Tibial nerve (tissue), 4 donors: ENCODE measurements around the gene OPN1SW. TPM values are rescaled to one million over a fixed set of nuclear protein-coding genes. Genes with fewer than 3 reads are reported as not detected.

Experiments used
- DNase-seq, 2 donors: peaks; one replicate each; pipeline ENCODE4 v3.0.0-alpha.2; 2019; ENCODE audit warnings: low spot score in 2 of 2
- H3K27ac ChIP-seq, 4 donors: fragments of 200-600 bp; sonication (generic) in 3 of 4; one replicate each; pipeline ENCODE4 v1.5.1; 2017 to 2019; ENCODE audit warnings: mild to moderate bottlenecking in 1 of 4
- H3K27me3 ChIP-seq, 2 donors: fragments of 200-600 bp; sonication (generic) in 1 of 2; one replicate each; pipeline versions ENCODE4 v1.5.1 to v1.6.0; 2017 to 2019
- H3K36me3 ChIP-seq, 3 donors: fragments of 200-600 bp; sonication (generic); one replicate each; pipeline ENCODE4 v1.5.1; 2018 to 2019
- H3K4me1 ChIP-seq, 4 donors: fragments of 200-600 bp; sonication (generic) in 3 of 4; one replicate each; pipeline ENCODE4 v1.5.1; 2017 to 2019
- H3K4me3 ChIP-seq, 4 donors: fragments of 200-600 bp; sonication (generic) in 3 of 4; one replicate each; pipeline ENCODE4 v1.5.1; 2017 to 2019; ENCODE audit warnings: mild to moderate bottlenecking in 1 of 4, moderate library complexity in 1 of 4
- H3K9me3 ChIP-seq, 4 donors: fragments of 200-600 bp; sonication (generic) in 3 of 4; one replicate each; pipeline ENCODE4 v1.5.1; 2017 to 2019
- CTCF ChIP-seq, 5 experiments: fragments of 200-600 bp in 3 of 5; fragments of 450-650 bp in 2 of 5; sonication (generic) in 3 of 5; IDR thresholded peaks; one replicate each; pipeline ENCODE4 v1.5.1; 2016 to 2019; ENCODE audit warnings: antibody characterized with exemption in 5 of 5, mild to moderate bottlenecking in 3 of 5, moderate library complexity in 2 of 5
- EP300 ChIP-seq, 2 donors: sonication (generic); formaldehyde crosslinking; IDR thresholded peaks; one replicate each; pipeline ENCODE4 v1.6.1; 2017; ENCODE audit warnings: antibody characterized with exemption in 2 of 2, mild to moderate bottlenecking in 1 of 2
- POLR2A ChIP-seq, 2 donors: fragments of 450-650 bp; IDR thresholded peaks; one replicate each; pipeline ENCODE4 v1.6.1; 2017; ENCODE audit warnings: antibody characterized with exemption in 2 of 2, mild to moderate bottlenecking in 2 of 2, moderate library complexity in 2 of 2
- WGBS, 2 donors: methylation state at CpG; one replicate each; pipeline ENCODE4 v1.1.5; 2018; 5-methylcytosine and 5-hydroxymethylcytosine counted together
- total RNA-seq, 4 donors: library from RNA; depleted of rRNA; stranded (reverse); fragments of >200 nt; gene quantifications; one replicate each; pipeline ENCODE4 v1.1.0, GENCODE V29; 2016

The OPN1SW gene
- total RNA-seq, 4 donors from 2014 or later: not detected

DNA sequence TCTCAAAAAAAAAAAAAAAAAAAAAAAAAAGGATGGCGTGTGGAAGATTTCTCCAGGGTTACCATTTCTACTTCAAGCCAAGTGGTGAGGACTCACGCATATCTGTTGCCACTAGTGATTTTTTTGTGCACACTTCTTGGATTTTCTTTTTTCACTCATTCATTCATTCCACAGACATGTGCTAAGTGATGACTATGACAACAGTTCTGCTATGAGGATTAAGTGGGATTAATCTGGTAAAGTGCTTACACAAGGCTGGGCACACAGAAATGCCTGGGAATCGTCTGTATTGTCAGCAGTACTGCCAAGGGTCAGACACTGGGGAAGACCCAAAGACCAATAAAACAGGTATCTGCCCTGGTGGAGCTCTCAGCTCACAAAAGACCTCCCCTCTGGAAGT, 6.3 kb upstream of the OPN1SW start:
- peaks cover 0 to 2% (median 0%) of the 10 kb centered on the region in 4 donors for H3K4me1 ChIP-seq
- WGBS, 2 donors: 64 to 75% methylated on average over 3 of the region's 3 CpGs
- H3K4me3 ChIP-seq: no peak overlapping the region
- no peak overlapping the region for H3K27ac ChIP-seq
- H3K9me3 ChIP-seq: peaks cover 0 to 18% (median 2%) of the 10 kb centered on the region in 4 donors
- no peaks in the 10 kb centered on the region for H3K36me3 ChIP-seq
- H3K27me3 ChIP-seq: no peaks in the 10 kb centered on the region
- DNase-seq: no peak
- TF ChIP-seq CTCF (IDR thresholded peaks at IDR 0.05) (no peak), POLR2A (IDR thresholded peaks at IDR 0.05) (no peak), EP300 (IDR thresholded peaks at IDR 0.05) (no peak)

- H3K4me3 ChIP-seq: no peak overlapping the region
- peaks cover 0 to 2% (median 0%) of the 10 kb centered on the region in 4 donors for H3K4me1 ChIP-seq
- peak in 1 of 2 donors; percentile 29 for DNase-seq
- WGBS, 2 donors: 55 to 66% methylated on average over 5 of the region's 5 CpGs
- peak overlapping the region in 1 of 4 donors; percentile 38 for H3K27ac ChIP-seq
- H3K27me3 ChIP-seq: no peaks in the 10 kb centered on the region
- TF ChIP-seq EP300 (IDR thresholded peaks at IDR 0.05): no peak
- no peak for TF ChIP-seq POLR2A (IDR thresholded peaks at IDR 0.05)
- no peak for TF ChIP-seq CTCF (IDR thresholded peaks at IDR 0.05)
- H3K9me3 ChIP-seq: peaks cover 0 to 19% (median 2%) of the 10 kb centered on the region in 4 donors
- no peaks in the 10 kb centered on the region for H3K36me3 ChIP-seq
These were observed 5.5 kb upstream of the OPN1SW start for GRCh38 chr7:128781126-128781525.

DNA sequence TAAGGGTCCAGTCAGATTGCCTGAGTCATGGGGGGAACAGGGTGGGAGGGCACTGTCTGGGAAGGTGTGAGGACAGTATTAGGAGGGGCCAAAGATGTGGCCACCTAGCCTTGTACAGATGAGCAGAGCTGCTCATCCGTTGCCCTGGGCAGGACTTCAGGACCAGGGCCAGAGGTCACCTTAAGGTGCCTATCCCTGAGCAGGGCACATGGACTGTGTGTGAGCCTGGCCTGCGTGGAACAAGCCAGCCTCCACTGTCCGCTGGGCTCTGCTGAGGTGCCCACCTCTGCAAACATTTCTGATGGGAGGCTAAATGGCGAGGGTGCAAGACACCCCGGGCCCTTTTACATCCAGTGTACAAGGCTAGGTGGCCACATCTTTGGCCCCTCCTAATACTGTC, 3.4 kb upstream of the OPN1SW start:
- H3K27ac ChIP-seq: no peak overlapping the region
- peaks cover 0 to 2% (median 0%) of the 10 kb centered on the region in 4 donors for H3K4me1 ChIP-seq
- peaks cover 0 to 17% (median 0%) of the 10 kb centered on the region in 3 donors for H3K36me3 ChIP-seq
- no peak for DNase-seq
- 88 to 100% methylated on average over 3 to 5 of the region's 5 CpGs for WGBS, 2 donors
- no peaks in the 10 kb centered on the region for H3K27me3 ChIP-seq
- TF ChIP-seq POLR2A (IDR thresholded peaks at IDR 0.05): no peak
- TF ChIP-seq EP300 (IDR thresholded peaks at IDR 0.05): no peak
- TF ChIP-seq CTCF (IDR thresholded peaks at IDR 0.05): no peak
- no peak overlapping the region for H3K4me3 ChIP-seq
- H3K9me3 ChIP-seq: peaks cover 0 to 19% (median 2%) of the 10 kb centered on the region in 4 donors

DNA sequence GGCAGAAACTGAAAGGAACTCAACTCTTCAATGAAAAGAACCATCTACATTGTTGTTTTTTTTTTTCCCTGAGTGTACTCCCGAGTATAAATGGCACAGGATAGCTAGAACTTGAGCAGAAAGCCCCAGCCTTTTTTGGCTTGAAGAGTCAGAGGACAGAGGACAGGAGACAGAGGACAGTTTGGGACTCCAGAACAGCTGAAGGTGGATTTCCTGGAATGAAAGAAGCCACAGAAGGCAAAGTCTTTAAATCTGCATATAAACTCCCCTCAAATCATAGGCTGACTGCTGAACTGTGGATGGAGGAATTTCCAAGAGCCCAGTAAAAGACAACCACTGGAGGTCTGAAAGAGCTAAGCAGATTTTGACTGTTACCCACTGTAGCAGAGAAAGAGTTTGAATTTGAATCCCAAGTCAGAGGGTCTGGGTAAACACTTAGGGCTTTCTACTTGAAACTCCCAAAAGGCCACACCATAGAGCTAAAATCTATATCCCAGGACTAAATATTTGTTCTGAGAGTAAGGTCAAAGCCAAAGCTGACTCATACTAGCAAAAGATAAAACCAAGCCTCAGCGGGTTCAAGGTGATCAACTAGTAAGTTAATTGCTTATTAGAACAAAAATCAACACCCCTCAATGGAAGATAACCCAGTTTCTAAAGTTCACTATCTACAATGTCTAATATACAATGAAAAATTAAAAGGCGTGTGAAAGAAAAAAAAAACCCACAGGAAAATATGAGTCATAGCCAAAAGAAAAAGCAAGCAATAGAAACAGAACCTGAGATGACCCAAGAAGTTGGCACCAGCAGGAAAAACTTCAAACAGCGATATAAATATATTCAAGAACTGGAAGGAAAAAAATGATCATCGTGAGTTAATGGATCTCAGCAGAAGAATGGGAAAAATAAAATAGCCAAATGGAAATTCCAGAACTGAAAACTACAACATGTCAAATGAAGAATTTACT, 1.8 kb upstream of the OPN1SW start:
- 64 to 73% methylated on average over 5 of the region's 5 CpGs for WGBS, 2 donors
- DNase-seq: no peak
- no peak overlapping the region for H3K4me3 ChIP-seq
- peaks cover 0 to 2% (median 0%) of the 10 kb centered on the region in 4 donors for H3K4me1 ChIP-seq
- H3K27me3 ChIP-seq: no peaks in the 10 kb centered on the region
- peaks cover 0 to 32% (median 0%) of the 10 kb centered on the region in 3 donors for H3K36me3 ChIP-seq
- H3K27ac ChIP-seq: no peak overlapping the region
- peaks cover 0 to 19% (median 2%) of the 10 kb centered on the region in 4 donors for H3K9me3 ChIP-seq
- TF ChIP-seq CTCF (IDR thresholded peaks at IDR 0.05) (no peak), EP300 (IDR thresholded peaks at IDR 0.05) (no peak), POLR2A (IDR thresholded peaks at IDR 0.05) (no peak)

- no peak overlapping the region for H3K27ac ChIP-seq
- H3K4me3 ChIP-seq: no peak overlapping the region
These were observed 673 bp downstream of the OPN1SW start for GRCh38 chr7:128774921-128775320.

More at GRCh38 chr7:128774921-128775320, 673 bp downstream of the OPN1SW start:
- TF ChIP-seq CTCF (IDR thresholded peaks at IDR 0.05): no peak
- TF ChIP-seq POLR2A (IDR thresholded peaks at IDR 0.05): no peak
- no peak for TF ChIP-seq EP300 (IDR thresholded peaks at IDR 0.05)
- Histone ChIP-seq H3K9me3 (peaks cover 0 to 19% (median 2%) of the 10 kb centered on the region in 4 donors), H3K36me3 (peaks cover 0 to 57% (median 0%) of the 10 kb centered on the region in 3 donors), H3K4me1 (no peaks in the 10 kb centered on the region), H3K27me3 (no peaks in the 10 kb centered on the region)
- 90 to 98% methylated on average over 7 of the region's 7 CpGs for WGBS, 2 donors
- DNase-seq: no peak
